Loucy (cell line): ENCODE data around the gene SLC7A1.

Source experiments
- CTCF ChIP-seq: fragments of 200-600 bp; sonication (generic); conservative IDR thresholded peaks from 2 replicates; pipeline ENCODE4 v1.5.1; 2014; ENCODE audit warnings: mild to moderate bottlenecking, antibody characterized with exemption, low read length
- EZH2phosphoT487 ChIP-seq: fragments of 200-600 bp; IDR thresholded peaks from 2 replicates; pipeline ENCODE4 v1.6.1; 2018; ENCODE audit warnings: antibody characterized with exemption, mild to moderate bottlenecking, moderate library complexity, borderline replicate concordance

DNA sequence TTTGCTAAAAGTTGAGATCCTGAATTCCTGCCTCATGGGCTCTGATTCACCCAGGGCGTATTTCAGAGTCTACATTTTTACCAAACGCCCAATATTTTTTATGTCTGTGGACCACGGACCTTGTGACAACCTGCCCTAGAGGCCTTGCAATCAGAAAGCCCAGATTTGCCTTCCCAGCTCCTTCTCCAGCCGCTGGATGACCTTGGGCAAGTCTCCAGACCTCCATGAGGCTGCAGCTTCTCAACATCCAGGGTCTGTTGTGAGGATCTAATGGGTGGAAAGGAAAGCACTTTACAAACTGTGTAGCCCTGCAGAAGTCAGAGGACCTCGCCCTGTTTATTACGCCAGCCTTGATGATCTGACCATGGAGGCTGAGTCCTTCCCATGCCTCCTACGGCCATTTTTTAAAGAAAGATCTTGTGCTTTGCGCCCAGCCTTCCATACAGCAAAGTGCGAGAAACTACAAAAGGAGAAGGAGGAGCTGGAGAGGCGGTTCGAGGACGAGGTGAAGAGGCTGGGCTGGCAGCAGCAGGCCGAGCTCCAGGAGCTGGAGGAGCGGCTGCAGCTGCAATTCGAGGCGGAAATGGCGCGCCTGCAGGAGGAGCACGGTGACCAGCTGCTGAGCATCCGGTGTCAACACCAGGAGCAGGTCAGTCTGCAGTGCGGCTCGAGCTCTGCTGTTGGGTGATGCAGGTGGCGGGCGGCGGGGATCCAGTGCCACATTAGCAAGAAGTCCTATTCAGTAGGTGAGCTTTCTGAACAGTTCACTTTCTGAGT, 115.6 kb downstream of the SLC7A1 start:
- TF ChIP-seq CTCF (no peak), EZH2phosphoT487 (no peak)
